CD4-positive, alpha-beta memory T cell (primary cell): ENCODE measurements around the gene TFCP2L1. TPM values are rescaled to one million over a fixed set of nuclear protein-coding genes. Genes with fewer than 3 reads are reported as not detected.
A peak's percentile ranks its signal among the peaks of the same experiment; 100 is the strongest.

Experiments used
- CTCF ChIA-PET: fragments of 350-600 bp; sonication (Branson Sonifier 250); formaldehyde crosslinking; loops from one replicate; lab custom pipeline; 2021; ENCODE audit warnings: inconsistent platforms; ENCODE audit not compliant: partially characterized antibody; lab: Charles Lee
- POLR2A ChIA-PET: fragments of 350-600 bp; sonication (Branson Sonifier 250); formaldehyde crosslinking; loops from one replicate; lab custom pipeline; 2021; ENCODE audit not compliant: partially characterized antibody; lab: Charles Lee
- DNase-seq, 5 donors: peaks; one replicate each; pipeline versions ENCODE4 v3.0.0 to v3.0.0-alpha.2; 2020 to 2022; ENCODE audit warnings: mixed read lengths in 1 of 5
- H3K27ac ChIP-seq: one replicate; pipeline ENCODE4 v1.7.0; 2013; ENCODE audit warnings: low read depth, low read length
- H3K27me3 ChIP-seq: 2 replicates; pipeline ENCODE4 v1.7.0; 2013; ENCODE audit warnings: mild to moderate bottlenecking, low read length, moderate library complexity; ENCODE audit not compliant: insufficient read depth
- H3K36me3 ChIP-seq: 2 replicates; pipeline ENCODE4 v1.7.0; 2013; ENCODE audit warnings: mild to moderate bottlenecking, low read length, moderate library complexity; ENCODE audit not compliant: insufficient read depth
- H3K4me1 ChIP-seq: 2 replicates; pipeline ENCODE4 v1.7.0; 2013; ENCODE audit warnings: mild to moderate bottlenecking, low read length, moderate library complexity; ENCODE audit not compliant: insufficient read depth
- H3K4me3 ChIP-seq, 2 donors: one replicate each; pipeline ENCODE4 v1.7.0; 2013; ENCODE audit warnings: low read length in 2 of 2, mild to moderate bottlenecking in 1 of 2
- H3K9me3 ChIP-seq, 2 donors: one replicate each; pipeline ENCODE4 v1.7.0; 2013; ENCODE audit warnings: low read length in 2 of 2, control low read depth in 1 of 2; ENCODE audit not compliant: control insufficient read depth in 1 of 2
- H3K27ac Mint-ChIP-seq, 7 donors: one replicate each; pipeline ENCODE4 v1.8.0; 2020 to 2021; ENCODE audit warnings: mixed read lengths in 7 of 7, mild to moderate bottlenecking in 6 of 7, inconsistent platforms in 3 of 7, moderate library complexity in 3 of 7
- H3K27me3 Mint-ChIP-seq, 2 donors: one replicate each; pipeline ENCODE4 v1.8.0; 2020 to 2021; ENCODE audit warnings: mixed read lengths in 2 of 2
- H3K36me3 Mint-ChIP-seq, 2 donors: one replicate each; pipeline ENCODE4 v1.8.0; 2020 to 2021; ENCODE audit warnings: mixed read lengths in 2 of 2, inconsistent platforms in 1 of 2, mild to moderate bottlenecking in 1 of 2
- H3K4me1 Mint-ChIP-seq, 4 donors: one replicate each; pipeline ENCODE4 v1.8.0; 2020 to 2021; ENCODE audit warnings: mixed read lengths in 4 of 4, mild to moderate bottlenecking in 1 of 4
- H3K4me3 Mint-ChIP-seq, 8 donors: one replicate each; pipeline ENCODE4 v1.8.0; 2020 to 2021; ENCODE audit warnings: mixed read lengths in 8 of 8, mild to moderate bottlenecking in 7 of 8, moderate library complexity in 6 of 8, inconsistent platforms in 3 of 8
- H3K9me3 Mint-ChIP-seq, 8 donors: one replicate each; pipeline ENCODE4 v1.8.0; 2020 to 2021; ENCODE audit warnings: mixed read lengths in 8 of 8, mild to moderate bottlenecking in 5 of 8, inconsistent platforms in 3 of 8, moderate library complexity in 1 of 8
- intact Hi-C: fragments of 100-400 bp; cut with micrococcal nuclease; formaldehyde crosslinking; loops from one replicate; pipeline ENCODE4 v1.15.1; 2023
- polyA plus RNA-seq, 2 donors: library from polyadenylated mRNA; unstranded; fragments of 300-500 nt; fragmentation: Illumina TruSeq; gene quantifications; one replicate each; pipeline ENCODE4 v1.2.3, GENCODE V29; 2021
- total RNA-seq, 2 experiments: library from RNA; stranded (reverse); gene quantifications; one replicate each; pipeline ENCODE4 v1.2.3, GENCODE V29; 2021

The TFCP2L1 gene
- total and polyA plus RNA-seq, 4 experiments from 2014 or later: 0.06 TPM; not detected in 3

DNA sequence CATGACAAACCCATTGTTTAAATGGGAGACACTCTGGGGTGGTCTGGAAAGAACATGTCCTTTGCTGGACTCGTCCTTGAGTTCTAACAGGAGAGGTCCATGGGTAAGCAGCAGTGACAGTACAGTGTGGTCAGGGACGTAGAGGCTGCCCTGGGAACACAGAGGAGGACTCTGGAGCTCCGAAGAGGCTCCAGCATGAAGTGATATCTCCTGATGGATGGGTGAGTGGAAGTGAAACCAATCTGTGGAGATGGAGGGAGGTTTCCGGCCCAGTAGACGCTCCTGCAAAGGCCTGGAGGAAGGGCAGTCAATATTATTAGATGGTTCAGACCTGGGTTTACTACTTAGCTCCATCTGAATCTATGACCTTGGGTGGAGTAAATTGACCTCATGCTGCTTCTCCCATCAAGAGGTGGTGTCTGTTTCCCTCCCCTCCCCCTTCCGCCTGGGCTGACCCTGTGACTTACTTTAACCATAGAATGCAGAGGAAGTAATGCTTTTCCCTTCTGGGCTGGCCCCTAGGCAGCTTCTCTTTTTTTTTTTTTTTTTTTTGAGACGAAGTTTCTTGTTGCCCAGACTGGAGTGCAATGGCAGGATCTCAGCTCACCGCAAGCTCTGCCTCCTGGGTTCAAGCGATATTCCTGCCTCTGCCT, 2.3 kb upstream of the TFCP2L1 start:
- no peaks in the 10 kb centered on the region for H3K4me1 ChIP-seq
- Mint-ChIP-seq H3K27ac (no peak overlapping the region), H3K4me1 (peaks cover 0 to 17% (median 10%) of the 10 kb centered on the region in 4 donors), H3K4me3 (peak overlapping the region in 1 of 8 donors; percentile 49), H3K27me3 (peaks cover 25 to 26% of the 10 kb centered on the region in 2 donors), H3K36me3 (no peaks in the 10 kb centered on the region), H3K9me3 (no peaks in the 10 kb centered on the region)
- ChIA-PET CTCF (interaction anchor here (0.8 kb wide), 1 partner anchor 19 kb away, joined by 3 read pairs; no protein-coding TSS in a partner anchor), POLR2A (no interaction called here)
- H3K4me3 ChIP-seq: no peak overlapping the region
- intact Hi-C loops: no loop called here
- DNase-seq: no peak
- no peaks in the 10 kb centered on the region for H3K27me3 ChIP-seq
- no peaks in the 10 kb centered on the region for H3K36me3 ChIP-seq
- H3K9me3 ChIP-seq: no peaks in the 10 kb centered on the region
- H3K27ac ChIP-seq: no peak overlapping the region

DNA sequence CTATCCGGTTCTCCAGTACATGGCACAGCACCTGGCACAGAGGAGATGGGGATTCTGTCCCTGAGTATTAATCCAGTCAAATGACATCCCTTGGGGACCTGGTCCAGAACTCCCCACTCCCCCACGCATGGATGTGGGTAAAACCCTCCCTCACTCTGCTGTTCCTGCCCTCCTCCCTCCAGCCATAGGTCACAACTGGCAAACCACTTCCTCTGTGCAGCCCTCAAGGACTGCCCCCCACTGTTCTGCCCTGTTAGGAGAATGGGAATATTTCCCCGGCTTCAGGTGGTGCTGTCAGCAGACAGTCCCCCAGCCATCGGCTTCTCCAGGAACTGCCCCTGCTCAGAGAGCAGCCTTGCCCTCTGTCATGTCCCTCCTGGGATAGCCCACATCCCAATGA, 1.5 kb upstream of the TFCP2L1 start:
- no peaks in the 10 kb centered on the region for H3K27me3 ChIP-seq
- DNase-seq: no peak
- no peaks in the 10 kb centered on the region for H3K4me1 ChIP-seq
- no peaks in the 10 kb centered on the region for H3K9me3 Mint-ChIP-seq
- H3K4me3 Mint-ChIP-seq: peak overlapping the region in 3 of 8 donors; percentile 14 to 49 (median 46)
- H3K9me3 ChIP-seq: no peaks in the 10 kb centered on the region
- CTCF ChIA-PET: no interaction called here
- peaks cover 0 to 17% (median 10%) of the 10 kb centered on the region in 4 donors for H3K4me1 Mint-ChIP-seq
- H3K4me3 ChIP-seq: no peak overlapping the region
- peak overlapping the region in 1 of 7 donors; percentile 54 for H3K27ac Mint-ChIP-seq
- H3K36me3 Mint-ChIP-seq: no peaks in the 10 kb centered on the region
- POLR2A ChIA-PET: no interaction called here
- no peaks in the 10 kb centered on the region for H3K36me3 ChIP-seq
- intact Hi-C loops: no loop called here
- no peak overlapping the region for H3K27ac ChIP-seq
- peaks cover 26% of the 10 kb centered on the region in 2 donors for H3K27me3 Mint-ChIP-seq

DNA sequence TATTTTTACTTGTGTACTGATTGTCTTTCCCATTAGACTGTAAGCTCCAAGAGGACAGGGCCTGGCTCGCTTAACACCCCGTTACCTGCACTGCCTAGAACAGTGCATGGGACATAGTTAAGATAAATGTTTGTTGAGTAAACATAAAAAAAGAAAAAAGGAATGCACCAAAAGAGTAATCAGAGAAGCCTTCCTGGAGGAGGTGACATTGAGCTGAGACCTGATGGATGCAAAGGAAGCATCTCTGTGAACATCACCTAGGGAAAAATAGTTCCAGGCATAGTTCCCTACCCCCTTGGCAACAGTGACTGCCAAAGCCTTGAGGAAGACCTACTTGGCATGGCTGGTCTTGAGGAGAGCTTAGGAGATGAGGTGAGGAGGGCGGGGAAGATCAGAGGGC, 924 bp upstream of the TFCP2L1 start:
- CTCF ChIA-PET: no interaction called here
- H3K4me3 Mint-ChIP-seq: peak overlapping the region in 4 of 8 donors; percentile 61 to 81 (median 72)
- H3K27me3 ChIP-seq: no peaks in the 10 kb centered on the region
- no peaks in the 10 kb centered on the region for H3K9me3 ChIP-seq
- no peak overlapping the region for H3K4me3 ChIP-seq
- intact Hi-C loops: no loop called here
- H3K27ac ChIP-seq: no peak overlapping the region
- H3K4me1 Mint-ChIP-seq: peaks cover 0 to 17% (median 10%) of the 10 kb centered on the region in 4 donors
- no peaks in the 10 kb centered on the region for H3K36me3 ChIP-seq
- no peaks in the 10 kb centered on the region for H3K36me3 Mint-ChIP-seq
- H3K27me3 Mint-ChIP-seq: peaks cover 26 to 28% of the 10 kb centered on the region in 2 donors
- POLR2A ChIA-PET: no interaction called here
- no peaks in the 10 kb centered on the region for H3K4me1 ChIP-seq
- no peak overlapping the region for H3K27ac Mint-ChIP-seq
- no peaks in the 10 kb centered on the region for H3K9me3 Mint-ChIP-seq
- DNase-seq: no peak

DNA sequence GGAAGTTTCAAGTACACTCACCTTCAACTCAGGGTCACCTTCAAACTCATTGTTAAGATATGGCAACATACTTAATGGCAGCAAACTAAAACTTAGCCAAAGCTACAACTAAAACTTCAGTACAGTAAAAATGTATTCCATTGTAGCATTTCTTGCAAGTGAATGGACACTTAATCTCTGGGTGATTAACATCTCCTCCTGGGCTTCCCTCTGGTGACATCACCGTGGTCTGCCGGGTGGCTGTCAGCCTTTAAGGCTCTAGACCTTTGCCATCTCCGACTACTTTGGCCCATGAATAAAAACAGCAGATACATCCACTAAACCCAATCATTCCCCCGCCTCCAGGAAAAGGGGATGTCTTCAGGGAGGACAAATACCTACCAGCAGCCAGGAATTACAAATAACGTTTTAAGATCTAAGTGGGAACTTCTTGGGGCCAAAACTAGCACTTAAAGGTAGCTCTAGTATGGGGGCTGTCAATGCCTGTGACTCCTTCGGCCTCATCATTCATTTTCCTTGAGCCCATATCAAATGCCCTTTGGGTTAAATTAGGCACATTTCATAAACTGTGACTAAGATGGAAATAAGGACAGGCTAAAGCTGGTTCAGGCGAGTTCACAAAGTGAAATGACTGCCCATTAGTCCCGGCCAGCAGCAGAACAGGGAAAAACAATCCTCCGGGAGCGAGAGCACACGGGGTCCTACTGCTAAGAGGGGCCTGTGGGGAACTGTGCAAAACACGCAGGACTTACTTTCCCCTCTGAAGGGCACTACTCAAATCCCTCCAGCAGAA, 1.1 kb downstream of the TFCP2L1 start:
- Histone ChIP-seq H3K4me3 (no peak overlapping the region), H3K36me3 (no peaks in the 10 kb centered on the region), H3K9me3 (no peaks in the 10 kb centered on the region), H3K27ac (no peak overlapping the region), H3K27me3 (no peaks in the 10 kb centered on the region), H3K4me1 (no peaks in the 10 kb centered on the region)
- CTCF ChIA-PET: no interaction called here
- intact Hi-C loops: no loop called here
- Mint-ChIP-seq H3K9me3 (peaks cover 0 to under 1% (median 0%) of the 10 kb centered on the region in 8 donors), H3K4me3 (peak overlapping the region; percentile 48 to 79 (median 67)), H3K36me3 (no peaks in the 10 kb centered on the region), H3K27ac (no peak overlapping the region), H3K27me3 (peaks cover 26 to 30% of the 10 kb centered on the region in 2 donors), H3K4me1 (peaks cover 0 to 17% (median 10%) of the 10 kb centered on the region in 4 donors)
- no peak for DNase-seq
- POLR2A ChIA-PET: no interaction called here

DNA sequence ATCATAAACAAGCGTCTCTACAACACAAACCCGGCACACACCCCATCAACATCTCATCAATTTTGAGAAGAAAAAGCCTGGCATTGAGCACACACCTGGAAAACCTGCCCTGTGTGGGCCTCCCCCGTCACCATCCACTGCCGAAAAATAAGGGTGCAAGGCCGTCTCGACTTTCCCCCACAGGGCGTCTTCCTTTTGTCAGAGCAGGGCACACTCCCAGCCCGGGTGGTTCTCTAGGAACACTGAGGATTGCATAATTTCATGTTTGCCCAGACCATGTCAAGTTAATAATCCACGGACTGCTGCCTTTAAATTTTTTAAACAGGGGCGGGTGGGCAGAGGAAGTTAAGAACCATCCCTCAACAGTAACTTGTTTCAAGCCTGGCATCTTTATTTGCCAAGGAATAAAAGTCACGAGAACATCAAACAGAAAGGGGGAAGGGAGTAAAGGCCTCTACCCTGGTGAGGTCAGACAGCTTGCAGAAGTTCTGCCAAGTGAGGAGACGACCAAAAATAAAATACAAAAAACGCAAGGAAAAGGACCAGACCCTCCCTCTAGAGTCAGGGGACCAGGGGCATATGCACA, 2.1 kb downstream of the TFCP2L1 start:
- peaks cover 26 to 28% of the 10 kb centered on the region in 2 donors for H3K27me3 Mint-ChIP-seq
- peaks cover 0 to 17% (median 10%) of the 10 kb centered on the region in 4 donors for H3K4me1 Mint-ChIP-seq
- POLR2A ChIA-PET: no interaction called here
- H3K36me3 Mint-ChIP-seq: no peaks in the 10 kb centered on the region
- Histone ChIP-seq H3K27me3 (no peaks in the 10 kb centered on the region), H3K4me3 (no peak overlapping the region), H3K9me3 (no peaks in the 10 kb centered on the region), H3K36me3 (no peaks in the 10 kb centered on the region), H3K27ac (no peak overlapping the region), H3K4me1 (no peaks in the 10 kb centered on the region)
- intact Hi-C loops: no loop called here
- DNase-seq: no peak
- peaks cover 0 to 1% (median 0%) of the 10 kb centered on the region in 8 donors for H3K9me3 Mint-ChIP-seq
- CTCF ChIA-PET: no interaction called here
- no peak overlapping the region for H3K27ac Mint-ChIP-seq
- H3K4me3 Mint-ChIP-seq: peak overlapping the region in 1 of 8 donors; percentile 11

DNA sequence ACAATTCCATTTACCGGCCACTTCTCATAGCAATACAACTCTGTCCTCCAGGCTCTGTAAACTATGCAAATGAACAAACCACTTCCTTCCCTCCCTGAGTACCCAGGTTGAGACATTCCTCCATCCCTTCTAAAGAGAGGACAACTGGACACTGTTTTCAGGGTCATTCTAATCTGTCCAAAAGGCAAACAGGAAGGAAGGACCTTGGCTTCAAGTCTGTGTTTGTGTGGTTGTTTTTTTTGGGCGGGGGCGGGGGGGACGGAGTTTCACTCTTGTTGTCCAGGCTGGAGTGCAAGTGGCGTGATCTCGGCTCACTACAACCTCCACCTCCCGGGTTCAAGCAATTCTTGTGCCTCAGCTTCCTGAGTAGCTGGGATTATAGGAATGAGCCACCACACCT, 3.3 kb downstream of the TFCP2L1 start:
- peaks cover 0 to 15% (median 10%) of the 10 kb centered on the region in 4 donors for H3K4me1 Mint-ChIP-seq
- CTCF ChIA-PET: no interaction called here
- H3K36me3 ChIP-seq: no peaks in the 10 kb centered on the region
- no peaks in the 10 kb centered on the region for H3K4me1 ChIP-seq
- no peaks in the 10 kb centered on the region for H3K36me3 Mint-ChIP-seq
- intact Hi-C loops: no loop called here
- peaks cover 24 to 28% of the 10 kb centered on the region in 2 donors for H3K27me3 Mint-ChIP-seq
- POLR2A ChIA-PET: no interaction called here
- H3K27ac ChIP-seq: no peak overlapping the region
- DNase-seq: no peak
- H3K27me3 ChIP-seq: no peaks in the 10 kb centered on the region
- H3K27ac Mint-ChIP-seq: no peak overlapping the region
- no peak overlapping the region for H3K4me3 ChIP-seq
- H3K9me3 ChIP-seq: no peaks in the 10 kb centered on the region
- H3K4me3 Mint-ChIP-seq: no peak overlapping the region
- peaks cover 0 to 1% (median 0%) of the 10 kb centered on the region in 8 donors for H3K9me3 Mint-ChIP-seq

DNA sequence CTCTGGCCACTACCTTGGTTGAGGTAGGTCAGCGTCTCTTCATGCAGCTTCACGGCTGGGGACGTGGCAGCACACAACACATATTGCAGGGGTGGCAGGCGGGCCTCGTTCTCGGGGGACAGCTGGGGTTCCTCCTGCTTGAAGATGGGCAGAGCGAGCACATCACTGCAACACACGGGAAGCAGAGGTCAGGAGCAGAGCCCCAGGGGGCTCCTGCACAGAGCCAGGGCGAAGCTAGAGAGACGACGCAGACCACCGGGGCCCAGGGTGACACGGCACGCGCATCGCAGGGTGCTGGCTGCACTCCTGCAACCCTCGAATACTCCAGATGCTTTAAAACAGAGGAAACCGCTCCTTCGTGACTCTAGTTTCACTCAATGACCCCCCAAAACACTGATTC, 3.9 kb downstream of the TFCP2L1 start:
- no peak for DNase-seq
- H3K4me1 ChIP-seq: no peaks in the 10 kb centered on the region
- POLR2A ChIA-PET: no interaction called here
- intact Hi-C loops: no loop called here
- no peaks in the 10 kb centered on the region for H3K27me3 ChIP-seq
- CTCF ChIA-PET: no interaction called here
- no peaks in the 10 kb centered on the region for H3K9me3 ChIP-seq
- no peak overlapping the region for H3K4me3 Mint-ChIP-seq
- no peak overlapping the region for H3K4me3 ChIP-seq
- no peak overlapping the region for H3K27ac ChIP-seq
- peaks cover 0 to 12% (median 10%) of the 10 kb centered on the region in 4 donors for H3K4me1 Mint-ChIP-seq
- H3K36me3 ChIP-seq: no peaks in the 10 kb centered on the region
- peaks cover 0 to 1% (median 0%) of the 10 kb centered on the region in 8 donors for H3K9me3 Mint-ChIP-seq
- H3K27me3 Mint-ChIP-seq: peaks cover 21 to 27% of the 10 kb centered on the region in 2 donors
- H3K27ac Mint-ChIP-seq: no peak overlapping the region
- no peaks in the 10 kb centered on the region for H3K36me3 Mint-ChIP-seq
